Measurements from ENCODE around the gene SKP1.

The SKP1 gene

DNA sequence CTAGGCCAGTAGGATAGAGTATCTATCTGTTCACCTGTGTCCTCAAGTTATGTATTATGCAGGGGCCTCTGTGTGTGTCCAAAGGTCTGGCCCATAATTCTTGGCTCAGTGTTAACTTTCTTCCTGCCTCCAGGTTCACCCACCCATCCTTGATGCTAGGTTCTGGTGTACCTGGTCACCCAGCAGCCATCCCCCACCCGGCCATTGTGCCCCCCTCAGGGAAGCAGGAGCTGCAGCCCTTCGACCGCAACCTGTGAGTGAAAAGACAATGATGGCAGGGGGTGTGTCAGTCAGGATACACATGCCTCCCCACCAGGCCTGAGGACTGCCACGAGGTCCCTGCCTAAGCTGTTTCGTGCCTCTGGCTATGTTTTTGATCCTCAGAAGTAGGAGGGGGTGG is 34.7 kb downstream of the SKP1 start:
- DNase-seq, result no peak

DNA sequence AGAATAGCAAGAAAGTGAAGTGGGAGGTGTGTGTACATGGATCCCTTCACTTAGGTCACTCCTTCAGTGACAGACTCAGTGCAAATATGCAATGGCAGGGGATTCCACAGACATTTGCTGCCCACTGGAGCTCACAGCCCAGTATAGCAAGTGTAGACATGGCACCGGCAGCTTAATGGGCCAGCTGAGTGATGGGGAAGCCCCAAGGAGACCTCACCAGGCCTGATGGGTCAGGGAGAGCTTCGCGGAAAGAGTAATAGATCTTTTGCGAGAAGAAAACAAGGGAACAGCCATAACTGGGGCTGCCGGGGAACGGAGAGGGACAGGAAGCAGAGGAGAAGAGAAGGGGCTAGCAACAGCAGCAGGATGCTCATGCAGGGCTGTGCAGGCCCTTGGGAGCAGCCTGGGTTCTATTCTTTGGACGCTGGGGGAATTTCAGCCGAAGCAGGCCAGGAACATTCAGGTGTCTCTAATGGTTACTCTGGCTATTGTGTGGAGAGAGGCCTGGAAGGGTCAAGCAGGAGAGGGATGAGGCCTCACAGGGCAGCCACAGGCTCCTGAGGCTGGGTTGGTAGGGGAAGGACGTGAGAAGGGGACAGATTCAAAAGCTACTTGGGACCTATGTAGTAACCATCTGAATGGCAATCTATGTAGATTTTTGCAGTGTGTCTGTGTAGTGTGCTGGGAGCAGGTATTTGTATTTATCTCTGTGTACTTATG is 35.3 kb downstream of the SKP1 start:
- no peak for DNase-seq

DNA sequence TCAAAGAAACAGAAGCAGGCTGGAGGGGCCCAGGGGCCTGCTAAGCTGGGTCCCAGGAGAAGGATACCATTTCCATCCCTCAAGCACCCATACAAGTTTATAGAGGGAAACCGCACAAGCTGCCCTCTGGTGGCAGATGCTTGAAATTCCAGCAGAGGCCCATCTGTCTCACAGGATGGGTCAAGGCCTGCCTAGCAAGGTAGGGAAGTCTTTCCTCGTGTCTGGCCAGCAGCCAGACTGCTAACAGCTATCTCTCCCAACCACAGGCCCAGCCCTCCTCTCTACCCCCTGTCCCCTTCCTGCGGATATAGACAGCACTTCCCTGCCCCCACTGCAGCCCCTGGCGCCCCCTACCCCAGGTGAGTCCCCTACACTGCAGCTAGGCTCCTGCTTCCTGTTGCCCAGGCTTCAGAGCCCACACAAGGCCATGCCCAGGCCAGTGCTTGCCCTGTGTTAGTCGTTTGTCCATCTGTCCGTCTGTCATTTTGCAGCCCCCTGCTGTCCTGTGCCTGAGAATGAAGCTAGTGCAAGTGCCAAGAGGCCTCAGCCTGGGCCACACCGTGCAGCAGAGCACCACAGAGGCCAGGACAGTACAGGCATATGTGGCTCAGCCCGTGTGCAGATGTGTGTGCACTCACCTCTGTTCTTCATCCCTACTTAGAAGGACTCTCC is 36.1 kb downstream of the SKP1 start:
- peak; percentile 17 for DNase-seq

DNA sequence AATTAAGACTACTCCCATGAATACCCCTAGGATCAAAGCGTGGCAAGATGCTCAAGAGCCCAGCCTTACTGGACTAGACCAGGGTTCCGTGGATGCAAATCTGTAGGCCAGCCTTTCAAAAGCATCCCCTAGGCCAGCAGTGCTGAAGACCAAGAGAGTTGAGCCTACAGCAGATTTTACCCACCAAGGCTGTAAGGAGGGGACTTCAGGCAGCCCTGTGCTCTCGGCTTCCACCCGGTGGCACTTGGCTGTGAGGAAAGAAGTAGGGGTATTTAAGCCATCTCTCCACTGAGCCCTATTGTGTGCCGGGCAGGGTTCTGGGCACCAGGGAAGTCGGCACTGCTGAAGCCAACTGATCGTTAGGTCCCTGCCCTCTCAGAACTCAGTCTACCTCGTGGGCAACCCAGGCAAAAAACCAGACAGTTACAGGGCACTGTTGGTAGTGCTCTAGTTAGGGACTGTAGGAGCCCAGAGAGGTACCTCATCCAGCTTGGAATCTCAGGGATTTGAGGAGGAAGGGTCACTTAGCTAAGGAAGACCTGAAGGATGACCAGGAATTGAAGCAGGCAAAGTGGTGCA is 36.8 kb downstream of the SKP1 start:
- DNase-seq, result no peak

DNA sequence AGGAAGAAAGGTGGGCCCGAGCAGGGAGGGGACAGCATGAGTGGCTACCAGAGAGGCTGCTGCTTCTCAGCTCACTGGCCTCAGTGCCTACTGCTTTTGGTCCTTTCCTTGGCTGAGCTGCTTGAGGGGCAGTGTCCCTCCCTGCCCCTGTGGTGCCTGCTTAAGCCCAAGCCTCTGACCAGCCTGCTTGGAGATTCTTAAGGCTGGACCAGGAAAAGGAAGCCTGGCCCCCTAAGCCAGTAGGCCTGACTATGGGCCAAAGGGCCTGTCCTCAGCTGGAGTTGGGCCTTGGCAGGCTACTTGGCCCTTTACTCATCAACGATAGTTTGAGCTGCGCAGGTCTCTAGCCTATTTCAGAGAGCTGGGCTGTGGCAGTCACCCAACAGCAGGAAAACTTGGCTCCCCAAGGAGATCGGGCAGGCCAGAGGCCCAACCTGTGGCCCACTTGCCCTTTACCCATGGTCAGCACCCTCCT is 37.3 kb downstream of the SKP1 start:
- DNase-seq, result no peak

DNA sequence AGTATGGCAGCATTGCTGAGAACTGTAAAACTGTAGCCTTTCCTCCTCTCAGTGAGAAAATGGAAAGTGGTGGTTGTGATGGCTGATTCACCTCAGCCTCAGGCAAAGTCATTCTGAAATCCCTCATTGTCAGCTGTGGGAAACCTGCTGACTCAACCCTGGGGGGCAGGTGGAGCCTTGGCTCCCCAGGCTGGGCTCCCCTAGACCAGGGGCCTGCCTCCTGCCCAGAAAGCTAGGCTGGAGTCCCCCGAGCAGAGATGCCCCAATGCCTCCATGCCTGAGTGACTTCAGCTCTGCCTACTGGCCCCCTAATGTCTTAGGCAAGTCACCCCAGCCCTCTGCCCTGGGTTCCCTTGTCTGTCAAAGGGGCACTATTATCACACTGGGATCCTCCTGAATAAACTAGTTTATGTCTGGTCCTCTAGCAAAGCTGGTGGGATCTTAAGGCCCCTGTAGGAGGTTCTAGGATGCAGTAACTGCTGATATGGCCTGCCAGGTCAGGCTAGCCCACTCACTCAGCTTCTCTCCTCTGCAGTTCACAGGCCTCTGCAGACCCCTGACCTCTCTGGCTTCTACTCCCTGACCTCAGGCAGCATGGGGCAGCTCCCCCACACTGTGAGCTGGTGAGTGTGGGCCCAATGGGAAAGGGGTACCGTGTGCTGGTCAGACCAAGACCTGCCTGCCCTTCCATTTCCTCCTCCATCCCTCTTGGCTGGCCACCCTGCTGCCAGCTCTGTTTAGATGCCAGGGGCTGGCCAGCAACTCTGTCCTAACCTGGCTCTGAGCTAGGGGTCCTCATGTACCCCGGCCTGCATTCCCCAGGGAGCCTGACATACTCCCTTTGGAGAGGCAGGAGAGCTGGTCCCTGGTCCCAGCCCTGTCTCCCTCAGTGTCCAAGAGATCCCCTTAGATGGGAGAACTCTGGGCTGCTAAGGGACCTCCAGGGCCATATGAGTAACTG is 38.1 kb downstream of the SKP1 start:
- DNase-seq, result no peak

DNA sequence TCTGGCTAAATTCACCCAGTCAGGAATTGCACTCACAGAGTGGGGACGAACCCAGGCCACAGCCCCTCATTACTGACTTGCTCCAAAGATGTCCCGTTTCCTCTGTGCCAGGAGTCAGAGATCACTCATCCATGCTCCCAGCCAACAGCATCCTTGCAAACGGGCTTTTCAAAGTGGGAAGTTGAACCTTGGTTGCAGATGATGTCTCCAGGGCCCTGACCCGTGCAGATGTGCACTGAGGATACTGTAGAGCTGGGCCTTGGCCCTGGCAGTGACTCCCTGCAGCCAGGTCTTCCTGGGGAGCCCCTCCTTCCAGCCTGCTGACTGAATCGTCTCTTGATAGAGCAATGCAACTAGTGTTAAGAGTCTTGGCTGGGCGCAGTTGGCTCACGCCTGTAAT is 40.0 kb downstream of the SKP1 start:
- no peak for DNase-seq

DNA sequence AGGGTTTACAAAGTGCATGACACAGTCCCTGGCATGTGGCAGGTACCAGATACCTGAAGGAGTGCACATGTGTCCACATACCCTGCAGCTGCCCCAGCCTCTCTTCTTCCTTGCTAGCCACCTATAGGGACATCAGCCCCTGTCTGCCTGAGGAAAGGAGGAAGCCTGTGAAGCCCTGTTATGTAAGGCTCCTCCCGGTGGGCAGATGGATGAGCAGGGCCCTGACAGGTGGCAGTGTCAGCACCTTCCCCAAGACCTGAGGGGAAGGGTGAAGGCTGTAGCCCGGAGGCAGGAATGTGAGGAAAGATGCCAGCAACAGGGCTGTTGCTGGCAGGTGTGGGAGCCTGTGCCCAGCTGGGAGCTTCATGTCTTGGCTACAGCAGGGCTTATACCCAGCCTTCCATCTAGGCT is 40.5 kb downstream of the SKP1 start:
- no peak for DNase-seq

DNA sequence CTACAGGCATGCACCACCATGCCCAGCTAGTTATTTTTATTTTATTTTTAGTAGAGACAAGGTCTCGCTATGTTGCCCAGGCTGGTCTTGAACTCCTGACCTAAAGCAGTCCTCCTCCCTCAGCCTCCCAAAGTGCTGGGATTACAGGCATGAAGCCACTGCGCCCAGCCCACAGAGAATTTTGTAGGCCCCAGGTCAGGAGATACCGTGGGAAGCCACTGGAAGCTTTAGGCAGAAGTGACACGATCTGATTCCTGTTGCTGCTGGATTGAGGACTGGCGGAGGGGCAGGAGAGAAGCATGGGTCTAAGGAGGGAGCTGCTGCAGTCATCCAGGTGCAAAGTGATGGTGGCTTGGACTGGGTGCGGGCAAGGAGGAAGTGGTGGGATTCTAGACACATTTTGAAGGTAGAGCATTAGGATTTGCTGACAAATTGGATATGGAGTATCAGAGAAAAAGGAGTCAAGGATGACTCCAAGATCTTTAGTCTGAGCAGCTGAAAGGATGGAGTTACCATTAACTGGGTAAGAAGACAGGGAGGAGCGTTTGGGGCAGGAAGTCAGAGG is 41.6 kb downstream of the SKP1 start:
- no peak for DNase-seq

DNA sequence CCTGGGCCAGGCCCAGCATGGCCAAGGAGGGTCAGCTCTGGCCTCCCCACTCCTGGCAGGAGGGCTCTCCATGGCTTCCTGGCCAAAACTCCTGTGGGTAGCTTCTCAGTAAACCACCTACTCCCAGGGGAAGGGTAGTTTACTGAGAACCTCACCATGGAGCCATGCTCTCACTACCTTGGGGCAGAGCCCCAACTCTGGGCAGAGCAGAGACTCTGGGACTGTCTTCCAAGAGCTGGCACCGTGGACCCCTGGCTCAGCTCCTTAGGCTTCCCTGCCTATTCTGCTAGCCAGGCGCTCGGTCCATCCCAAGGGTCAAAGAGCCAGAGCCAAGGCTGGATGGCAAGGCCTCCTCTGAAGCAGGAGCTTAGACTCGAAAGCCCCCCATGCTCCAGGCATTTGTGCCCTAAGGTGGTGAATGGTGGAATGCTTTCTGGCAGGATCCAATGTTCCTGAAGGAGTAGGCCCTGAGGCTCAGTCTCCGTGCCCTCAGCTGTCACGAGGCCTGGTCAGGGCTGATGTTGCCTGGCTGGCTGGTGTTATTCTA is 42.7 kb downstream of the SKP1 start:
- no peak for DNase-seq

DNA sequence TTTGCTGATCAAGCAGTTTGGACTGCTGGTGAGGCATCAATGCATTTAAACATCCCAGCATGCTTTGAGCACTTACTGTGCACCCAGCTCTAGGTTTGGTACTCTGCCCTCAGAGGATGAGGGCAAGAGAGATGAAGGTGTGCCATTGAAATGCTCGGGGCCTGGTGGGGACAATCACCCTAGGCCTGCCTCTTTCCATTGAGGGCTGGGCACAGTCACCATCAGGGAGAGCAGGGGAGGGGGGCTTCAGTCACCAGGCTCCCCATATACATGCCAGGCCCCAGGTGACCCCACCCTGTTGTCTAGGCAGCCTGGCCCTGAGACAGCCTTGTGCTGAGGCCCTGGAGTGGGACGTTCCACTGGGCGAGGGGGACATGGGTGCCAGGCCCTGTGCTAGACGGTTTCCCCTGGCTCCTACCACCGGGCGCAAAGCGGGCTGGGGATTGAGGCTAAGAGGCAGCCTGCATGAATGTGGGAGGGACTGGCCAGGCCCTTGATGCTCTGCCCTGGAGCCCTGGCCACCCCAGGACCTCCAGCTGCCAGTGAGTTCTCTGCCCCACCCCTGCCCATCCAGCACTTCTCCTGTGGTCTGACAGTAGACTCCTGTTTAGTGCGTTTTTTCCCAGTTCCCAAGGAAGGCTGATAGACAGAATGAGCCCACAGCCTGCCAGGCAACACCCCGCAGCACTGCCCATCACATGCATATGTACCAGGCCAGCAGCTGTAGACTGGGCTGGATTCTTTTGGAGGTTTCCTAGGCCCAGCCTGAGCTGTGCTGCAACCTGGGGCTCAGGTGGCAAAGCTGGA is 43.4 kb downstream of the SKP1 start:
- DNase-seq, result no peak

DNA sequence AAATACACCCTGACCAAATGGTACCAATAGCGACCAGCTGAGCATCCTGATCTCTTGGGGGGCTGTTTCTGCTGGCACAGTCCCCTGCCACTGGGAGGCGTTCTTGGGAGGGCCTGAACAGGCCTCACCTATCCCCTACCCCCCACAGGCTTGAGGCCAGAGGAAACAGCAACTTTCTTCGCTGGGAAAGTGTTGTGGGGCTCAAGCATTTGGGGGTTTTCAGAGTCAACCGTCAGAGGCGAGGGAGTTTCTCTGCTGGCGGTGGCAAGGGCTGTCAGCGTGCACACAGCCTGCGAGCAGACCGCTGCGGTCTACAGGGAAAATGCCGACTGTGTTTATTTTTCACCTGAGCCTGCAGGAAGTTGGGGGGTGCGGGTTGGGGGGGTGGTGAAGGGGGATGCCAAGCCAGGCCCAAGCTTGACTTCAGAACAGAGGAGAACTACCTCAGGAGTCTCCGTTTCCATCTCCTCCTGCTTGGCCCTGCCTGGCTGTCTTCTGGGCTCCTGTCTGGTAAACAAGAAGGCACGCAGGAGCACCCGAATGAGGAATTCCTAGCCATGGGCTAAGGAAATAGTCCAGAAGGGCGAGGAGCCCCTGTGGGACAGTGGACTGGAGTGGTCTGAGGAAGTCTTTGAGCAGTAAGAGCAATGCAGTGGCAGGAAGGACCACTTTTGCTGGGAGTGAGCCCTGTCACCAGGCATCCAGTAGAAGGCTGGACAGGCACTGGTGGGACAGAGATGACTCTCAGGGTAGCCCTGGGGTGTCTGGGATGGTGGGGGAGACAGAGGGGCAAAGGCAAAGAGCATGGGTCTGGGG is 44.2 kb downstream of the SKP1 start:
- no peak for DNase-seq

DNA sequence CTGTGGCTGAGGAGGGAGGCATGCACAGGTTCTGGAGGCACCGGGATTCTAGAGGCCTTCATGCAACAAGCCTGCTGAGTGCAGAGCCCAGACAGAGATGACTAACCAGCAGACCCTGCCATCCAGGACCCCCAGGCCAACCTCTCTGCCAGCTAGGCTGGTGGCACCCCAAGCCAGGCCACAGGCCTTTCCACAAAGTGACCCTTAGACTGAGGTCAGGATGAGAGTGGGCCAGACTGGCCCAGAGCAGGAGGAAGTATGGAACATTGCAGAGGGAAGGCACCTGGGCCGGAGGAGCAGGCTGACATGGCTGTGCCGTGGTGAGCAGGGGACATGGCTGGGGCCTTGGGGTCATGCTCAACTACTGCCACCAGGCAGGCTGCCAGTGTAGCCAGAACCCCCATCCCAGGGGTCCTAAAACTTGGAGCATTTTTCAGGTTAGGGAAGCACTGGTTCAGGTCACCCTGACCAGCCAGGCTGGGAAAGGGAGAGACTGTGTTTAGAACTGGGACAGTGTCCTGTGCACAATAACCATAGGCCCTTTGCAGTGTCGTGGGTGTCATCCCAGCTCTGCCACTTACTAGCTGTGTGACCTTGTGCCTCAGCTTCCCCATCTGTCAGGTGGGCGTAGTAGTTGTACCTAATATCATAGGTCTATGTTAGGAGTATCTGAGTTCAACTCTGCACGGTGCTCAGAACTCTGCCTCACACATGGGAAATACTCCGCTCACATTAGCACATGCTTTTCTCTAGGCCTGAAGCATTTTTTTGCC is 45.0 kb downstream of the SKP1 start:
- no peak for DNase-seq

DNA sequence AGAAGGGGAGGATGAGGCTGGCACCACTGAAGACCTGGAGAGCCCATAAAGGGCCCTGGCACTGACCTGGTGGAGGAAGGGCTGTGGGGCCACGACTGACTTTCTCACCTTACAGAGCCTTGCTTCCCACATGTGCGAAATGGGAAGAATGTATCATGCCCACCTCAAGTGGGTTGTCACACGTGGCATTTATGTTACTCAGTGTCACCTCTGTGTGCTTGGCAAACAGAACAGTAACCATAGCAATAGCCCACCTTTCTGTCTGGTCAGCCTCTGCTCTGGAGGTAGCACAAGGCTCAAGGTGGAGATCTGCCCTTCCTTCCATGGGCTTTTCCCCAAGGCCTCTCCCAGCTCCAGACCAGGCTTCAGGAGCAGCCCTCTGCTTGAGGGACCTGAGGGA is 45.6 kb downstream of the SKP1 start:
- no peak for DNase-seq

DNA sequence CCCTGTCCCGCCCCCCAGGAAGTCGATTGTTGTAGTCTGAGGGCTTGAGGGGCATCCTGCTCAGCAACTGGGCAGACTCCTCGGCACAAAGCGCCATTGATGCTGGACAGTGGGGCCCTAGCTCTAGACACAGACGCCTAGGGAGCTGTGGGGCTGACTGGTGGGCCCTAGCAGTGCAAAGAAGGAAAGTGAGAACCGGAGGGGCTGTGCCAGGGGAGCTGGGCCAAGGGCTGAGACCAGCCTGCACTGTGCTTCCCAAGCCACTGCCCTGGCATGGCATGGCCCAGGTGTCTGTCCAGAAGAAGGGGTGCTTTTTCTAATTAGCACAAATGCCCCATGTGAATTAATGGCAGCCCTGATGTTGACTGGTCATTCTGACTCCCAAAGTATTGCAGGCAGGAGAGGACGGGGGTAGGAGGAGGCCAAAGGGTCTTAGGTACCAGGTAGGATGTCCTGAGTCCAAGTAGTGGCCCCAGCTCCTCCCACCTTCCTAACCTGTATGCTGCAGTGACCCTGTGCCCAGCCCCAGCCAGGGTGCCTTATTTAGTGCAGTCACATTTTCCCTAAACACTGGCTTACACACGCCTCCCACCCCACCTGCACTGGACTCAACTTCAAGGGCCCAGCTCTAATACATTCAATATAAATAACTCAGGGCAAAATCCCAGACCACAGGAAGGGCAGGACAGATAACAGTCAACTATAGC is 46.4 kb downstream of the SKP1 start:
- DNase-seq, result no peak

DNA sequence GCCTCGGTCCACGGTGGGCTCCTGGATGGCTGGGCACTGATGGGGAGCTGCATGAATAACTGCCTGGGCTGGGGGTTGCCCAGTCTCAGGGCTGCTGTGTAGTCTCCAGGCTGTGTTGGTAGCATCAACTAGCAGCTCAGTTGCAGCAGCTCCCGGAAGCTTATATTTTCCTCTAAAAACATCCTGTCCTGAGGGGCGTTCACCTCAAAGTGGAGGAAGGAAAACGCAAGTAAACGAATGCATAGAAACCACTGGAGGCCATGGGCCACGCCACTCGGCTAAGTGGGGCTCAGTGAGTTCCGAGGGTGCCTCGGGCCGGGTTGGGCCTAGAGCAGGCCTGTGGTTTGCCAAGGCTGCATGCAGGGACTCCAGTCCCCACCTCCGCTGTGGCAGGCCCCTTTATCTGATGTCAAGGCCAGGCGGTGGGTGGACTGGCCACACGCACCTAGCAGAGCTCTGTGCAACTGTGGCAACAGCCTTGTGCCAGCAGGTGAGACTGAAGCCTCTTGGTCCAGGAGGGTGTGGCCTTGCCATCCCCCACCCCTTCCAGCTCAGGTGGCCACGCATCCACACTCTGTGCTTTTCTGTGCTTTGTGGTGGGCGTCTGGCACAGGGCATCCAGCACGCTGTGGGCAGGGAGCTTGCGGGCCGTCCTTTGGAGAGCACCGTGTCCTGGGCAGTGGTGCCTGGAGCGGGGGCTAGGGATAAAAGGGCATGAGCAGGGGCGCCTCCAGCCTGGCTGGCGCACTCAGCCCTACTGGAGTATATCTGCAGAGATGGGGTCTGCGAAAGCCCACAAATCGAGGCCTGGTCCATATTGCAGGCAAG is 47.1 kb downstream of the SKP1 start:
- no peak for DNase-seq

DNA sequence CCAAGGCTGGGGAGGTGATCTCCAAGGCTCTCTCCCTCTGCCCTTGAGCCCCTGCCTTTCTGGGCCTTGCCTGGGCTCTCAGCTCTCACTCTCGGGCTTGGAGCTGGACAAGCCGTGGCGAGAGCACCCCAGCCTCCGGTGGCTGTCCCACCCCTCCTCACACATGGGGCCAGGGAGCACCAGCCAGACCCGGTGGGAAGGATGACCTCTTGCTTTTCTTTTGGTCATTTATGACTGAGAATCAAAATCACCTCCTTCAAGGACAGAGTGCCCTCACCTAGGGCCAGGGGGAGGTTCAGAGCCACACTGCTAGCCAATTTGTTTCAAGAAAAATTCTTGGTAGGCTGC is 48.1 kb downstream of the SKP1 start:
- no peak for DNase-seq

DNA sequence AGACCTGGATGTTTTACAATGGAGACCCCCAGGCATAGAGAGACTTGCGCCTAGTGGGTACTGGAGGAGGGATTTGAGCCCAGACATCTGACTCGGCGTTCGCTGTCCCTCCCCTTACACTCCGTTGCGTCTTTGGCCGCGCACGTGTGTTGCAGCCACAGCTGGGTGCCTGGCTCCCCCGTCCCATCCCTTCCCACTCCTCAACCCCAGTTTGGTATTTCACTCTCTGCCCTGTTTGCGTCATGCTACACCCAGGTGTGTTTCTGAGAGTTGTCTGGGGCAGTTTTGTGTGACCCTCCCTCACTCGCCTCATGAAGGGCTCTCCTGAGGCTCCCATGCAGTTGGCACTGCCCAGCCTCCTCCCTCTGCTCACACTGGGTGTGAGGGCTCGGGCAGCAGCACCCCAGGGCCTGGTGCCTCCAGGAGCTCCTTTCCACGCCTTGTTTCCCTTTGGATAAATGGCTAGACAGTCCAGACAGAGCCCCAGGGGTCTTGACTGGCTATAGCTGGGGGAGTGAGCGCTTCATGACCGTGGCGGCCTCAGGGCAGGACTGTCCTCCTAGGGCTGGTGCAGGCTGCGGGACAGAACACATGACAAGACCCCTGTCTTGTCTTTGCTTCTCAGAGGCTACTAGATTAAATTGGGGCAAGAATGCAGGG is 48.6 kb downstream of the SKP1 start:
- no peak for DNase-seq
